Uterus (tissue), 2 donors: Measurements from ENCODE around the gene MBP.

Experiments
- CTCF ChIP-seq, 4 experiments: fragments of 200-600 bp in 2 of 4; fragments of 450-650 bp in 2 of 4; sonication (generic) in 2 of 4; IDR thresholded peaks; one replicate each; pipeline ENCODE4 v1.5.1; 2016 to 2019; ENCODE audit warnings: antibody characterized with exemption in 4 of 4, mild to moderate bottlenecking in 2 of 4, moderate library complexity in 1 of 4
- POLR2A ChIP-seq, 2 donors: fragments of 450-650 bp; IDR thresholded peaks; one replicate each; pipeline ENCODE4 v1.6.1; 2016; ENCODE audit warnings: antibody characterized with exemption in 2 of 2, mild to moderate bottlenecking in 1 of 2, moderate library complexity in 1 of 2

GRCh38 chr18:77020561-77020960 is 112.0 kb downstream of the MBP start:
- TF ChIP-seq POLR2A (IDR thresholded peaks at IDR 0.05), result no peak
- TF ChIP-seq CTCF (IDR thresholded peaks at IDR 0.05), result no peak
